ENCODE data around the gene CD99.

DNA sequence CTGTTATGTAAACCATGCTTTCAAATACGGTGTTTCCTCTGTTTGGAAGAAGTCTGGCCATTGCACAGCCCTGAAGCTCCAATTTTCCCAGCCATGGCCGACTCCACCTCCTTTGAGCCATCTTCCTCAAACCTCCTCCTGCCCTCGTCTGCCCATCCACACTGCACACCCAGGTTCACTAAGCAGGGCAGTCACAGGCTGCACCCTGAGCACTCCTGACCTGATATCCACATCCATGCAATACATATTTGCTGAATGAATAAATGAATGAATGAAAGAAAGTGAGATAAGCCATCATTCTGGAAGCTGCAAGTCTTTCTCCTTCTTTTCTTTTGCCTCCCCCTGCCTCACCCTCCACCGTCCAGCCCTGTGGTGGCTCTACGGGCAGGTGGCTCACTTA lies 83.0 kb downstream of the CD99 start:
- TF ChIP-seq POLR2AphosphoS5 (IDR thresholded peaks at IDR 0.05; ENCODE audit: insufficient read depth in 1 of 2, low read depth in 1 of 2) (no peak), POLR2A (IDR thresholded peaks at IDR 0.05) (no peak)
- TF ChIP-seq, protein P1, sequence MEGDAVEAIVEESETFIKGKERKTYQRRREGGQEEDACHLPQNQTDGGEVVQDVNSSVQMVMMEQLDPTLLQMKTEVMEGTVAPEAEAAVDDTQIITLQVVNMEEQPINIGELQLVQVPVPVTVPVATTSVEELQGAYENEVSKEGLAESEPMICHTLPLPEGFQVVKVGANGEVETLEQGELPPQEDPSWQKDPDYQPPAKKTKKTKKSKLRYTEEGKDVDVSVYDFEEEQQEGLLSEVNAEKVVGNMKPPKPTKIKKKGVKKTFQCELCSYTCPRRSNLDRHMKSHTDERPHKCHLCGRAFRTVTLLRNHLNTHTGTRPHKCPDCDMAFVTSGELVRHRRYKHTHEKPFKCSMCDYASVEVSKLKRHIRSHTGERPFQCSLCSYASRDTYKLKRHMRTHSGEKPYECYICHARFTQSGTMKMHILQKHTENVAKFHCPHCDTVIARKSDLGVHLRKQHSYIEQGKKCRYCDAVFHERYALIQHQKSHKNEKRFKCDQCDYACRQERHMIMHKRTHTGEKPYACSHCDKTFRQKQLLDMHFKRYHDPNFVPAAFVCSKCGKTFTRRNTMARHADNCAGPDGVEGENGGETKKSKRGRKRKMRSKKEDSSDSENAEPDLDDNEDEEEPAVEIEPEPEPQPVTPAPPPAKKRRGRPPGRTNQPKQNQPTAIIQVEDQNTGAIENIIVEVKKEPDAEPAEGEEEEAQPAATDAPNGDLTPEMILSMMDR (IDR thresholded peaks at IDR 0.05) = no peak

Measured in vagina (tissue), 2 donors.